Activated CD8-positive, alpha-beta memory T cell treated with anti-CD3 and anti-CD28 coated beads, Interleukin-2, amount 10 ng/mL, durations not matched to agents 7 days and 5 days (primary cell): ENCODE measurements around the gene TES. TPM values are rescaled to one million over a fixed set of nuclear protein-coding genes. Genes with fewer than 3 reads are reported as not detected.
"Not testable (repeated sequence)": the region's sequence is repeated elsewhere in the genome, so short reads cannot be mapped to it uniquely, and the experiment has no call there.

Experiments
- ATAC-seq: fragments of 150-1000 bp; cut with Tn5 transposase; one replicate; pipeline ENCODE4 v1.10.0; 2021; ENCODE audit warnings: moderate library complexity
- CTCF ChIA-PET: fragments of 350-600 bp; sonication (Branson Sonifier 250); formaldehyde crosslinking; loops from one replicate; lab custom pipeline; 2021; ENCODE audit warnings: antibody characterized with exemption; lab: Charles Lee
- DNase-seq: peaks from one replicate; pipeline ENCODE4 v3.0.0-alpha.2; 2020
- H3K27ac Mint-ChIP-seq: one replicate; pipeline ENCODE4 v1.8.0; 2021; ENCODE audit warnings: mild to moderate bottlenecking, mixed read lengths
- H3K27me3 Mint-ChIP-seq: one replicate; pipeline ENCODE4 v1.8.0; 2021; ENCODE audit warnings: mixed read lengths
- H3K36me3 Mint-ChIP-seq: one replicate; pipeline ENCODE4 v1.8.0; 2021; ENCODE audit warnings: mild to moderate bottlenecking, mixed read lengths
- H3K4me1 Mint-ChIP-seq: one replicate; pipeline ENCODE4 v1.8.0; 2021; ENCODE audit warnings: mixed read lengths
- H3K4me3 Mint-ChIP-seq: one replicate; pipeline ENCODE4 v1.8.0; 2021; ENCODE audit warnings: mild to moderate bottlenecking, moderate library complexity, mixed read lengths
- H3K9me3 Mint-ChIP-seq: one replicate; pipeline ENCODE4 v1.8.0; 2022; ENCODE audit warnings: low read depth, mixed read lengths
- total RNA-seq, 2 experiments: library from RNA; stranded (reverse); gene quantifications; one replicate each; pipeline ENCODE4 v1.2.3, GENCODE V29; 2021

Gene TES
- total RNA-seq, 2 experiments from 2014 or later = 98.5 TPM

- Mint-ChIP-seq H3K36me3 (peaks cover 1% of the 10 kb centered on the region), H3K27ac (no peak overlapping the region), H3K4me3 (no peak overlapping the region), H3K27me3 (peaks cover 25% of the 10 kb centered on the region), H3K4me1 (no peaks in the 10 kb centered on the region), H3K9me3 (no peaks in the 10 kb centered on the region)
- CTCF ChIA-PET = no interaction called here
- no peak for DNase-seq
- ATAC-seq = no peak
These were observed 81.6 kb downstream of the TES start for GRCh38 chr7:116291937-116292336.

- Mint-ChIP-seq H3K27me3 (peaks cover 27% of the 10 kb centered on the region), H3K4me3 (no peak overlapping the region), H3K36me3 (peaks cover 1% of the 10 kb centered on the region), H3K27ac (no peak overlapping the region), H3K9me3 (no peaks in the 10 kb centered on the region), H3K4me1 (no peaks in the 10 kb centered on the region)
- CTCF ChIA-PET = no interaction called here
- no peak for ATAC-seq
- DNase-seq = no peak
These were observed 82.0 kb downstream of the TES start for GRCh38 chr7:116292381-116292780.

GRCh38 chr7:116293139-116293538 lies 82.8 kb downstream of the TES start:
- H3K27me3 Mint-ChIP-seq = peaks cover 27% of the 10 kb centered on the region
- H3K36me3 Mint-ChIP-seq = no peaks in the 10 kb centered on the region
- no peak for DNase-seq
- no peak for ATAC-seq
- no peaks in the 10 kb centered on the region for H3K4me1 Mint-ChIP-seq
- no peak overlapping the region for H3K27ac Mint-ChIP-seq
- CTCF ChIA-PET = no interaction called here
- no peaks in the 10 kb centered on the region for H3K9me3 Mint-ChIP-seq
- H3K4me3 Mint-ChIP-seq = no peak overlapping the region

GRCh38 chr7:116293633-116294032 lies 83.3 kb downstream of the TES start:
- DNase-seq = no peak
- H3K4me1 Mint-ChIP-seq = no peaks in the 10 kb centered on the region
- no peak overlapping the region for H3K27ac Mint-ChIP-seq
- CTCF ChIA-PET = no interaction called here
- no peak overlapping the region for H3K4me3 Mint-ChIP-seq
- H3K27me3 Mint-ChIP-seq = peaks cover 27% of the 10 kb centered on the region
- ATAC-seq = no peak
- no peaks in the 10 kb centered on the region for H3K36me3 Mint-ChIP-seq
- no peaks in the 10 kb centered on the region for H3K9me3 Mint-ChIP-seq

GRCh38 chr7:116295903-116296302 lies 85.6 kb downstream of the TES start:
- H3K27me3 Mint-ChIP-seq = peaks cover 24% of the 10 kb centered on the region
- H3K36me3 Mint-ChIP-seq, CTCF ChIA-PET, H3K9me3 Mint-ChIP-seq, DNase-seq, ATAC-seq, H3K4me3 Mint-ChIP-seq, H3K4me1 Mint-ChIP-seq, H3K27ac Mint-ChIP-seq: not testable (repeated sequence)

- CTCF ChIA-PET = no interaction called here
- no peaks in the 10 kb centered on the region for H3K9me3 Mint-ChIP-seq
- H3K36me3 Mint-ChIP-seq = no peaks in the 10 kb centered on the region
- no peak overlapping the region for H3K4me3 Mint-ChIP-seq
- peaks cover 26% of the 10 kb centered on the region for H3K27me3 Mint-ChIP-seq
- ATAC-seq (no peak), DNase-seq (no peak)
- no peak overlapping the region for H3K27ac Mint-ChIP-seq
- H3K4me1 Mint-ChIP-seq = no peaks in the 10 kb centered on the region
These were observed 87.7 kb downstream of the TES start for GRCh38 chr7:116298055-116298454.

GRCh38 chr7:116298576-116298975 lies 88.2 kb downstream of the TES start:
- Mint-ChIP-seq H3K36me3 (no peaks in the 10 kb centered on the region), H3K27me3 (peaks cover 27% of the 10 kb centered on the region), H3K4me1 (no peaks in the 10 kb centered on the region), H3K9me3 (no peaks in the 10 kb centered on the region), H3K4me3 (no peak overlapping the region), H3K27ac (no peak overlapping the region)
- CTCF ChIA-PET = no interaction called here
- ATAC-seq (no peak), DNase-seq (no peak)

GRCh38 chr7:116305485-116306408 lies 95.4 kb downstream of the TES start:
- no peak for ATAC-seq
- Mint-ChIP-seq H3K9me3 (no peaks in the 10 kb centered on the region), H3K27me3 (peaks cover 20% of the 10 kb centered on the region), H3K4me1 (no peaks in the 10 kb centered on the region), H3K27ac (no peak overlapping the region), H3K36me3 (no peaks in the 10 kb centered on the region), H3K4me3 (no peak overlapping the region)
- CTCF ChIA-PET = no interaction called here
- DNase-seq = no peak

- Mint-ChIP-seq H3K9me3 (no peaks in the 10 kb centered on the region), H3K4me1 (no peaks in the 10 kb centered on the region), H3K27me3 (peaks cover 17% of the 10 kb centered on the region), H3K4me3 (no peak overlapping the region), H3K27ac (no peak overlapping the region), H3K36me3 (no peaks in the 10 kb centered on the region)
- DNase-seq = no peak
- CTCF ChIA-PET = no interaction called here
- no peak for ATAC-seq
These were observed 96.2 kb downstream of the TES start for GRCh38 chr7:116306409-116307048.

GRCh38 chr7:116307253-116307652 lies 96.9 kb downstream of the TES start:
- ATAC-seq = no peak
- no peaks in the 10 kb centered on the region for H3K4me1 Mint-ChIP-seq

More at GRCh38 chr7:116307253-116307652, 96.9 kb downstream of the TES start:
- H3K27ac Mint-ChIP-seq = no peak overlapping the region
- no peak for DNase-seq
- H3K27me3 Mint-ChIP-seq = peaks cover 17% of the 10 kb centered on the region
- CTCF ChIA-PET = no interaction called here
- H3K4me3 Mint-ChIP-seq = no peak overlapping the region
- no peaks in the 10 kb centered on the region for H3K36me3 Mint-ChIP-seq
- H3K9me3 Mint-ChIP-seq = no peaks in the 10 kb centered on the region

Other genes starting within 250 kb of the TES start
- gene TFEC, start 179.8 kb upstream of the TES start, total RNA-seq = 1 to 10 TPM; 1.0 to 1.2 TPM